ENCODE measurements around the gene PDYN.

- no peak for TF ChIP-seq CTCF (conservative IDR thresholded peaks at IDR 0.05)
- no peak for TF ChIP-seq ZFX (IDR thresholded peaks at IDR 0.05)
Observed at GRCh38 chr20:2037296-2037914, 43.5 kb upstream of the PDYN start.

All from C4-2B (cell line).